ENCODE measurements around the gene MTG1.
"Not testable (repeated sequence)": the region's sequence is repeated elsewhere in the genome, so short reads cannot be mapped to it uniquely, and the experiment has no call there.

MTG1 gene

GRCh38 chr10:133379152-133379800 lies 14.7 kb upstream of the MTG1 start, which contains the start of gene PAOX:
Gene PAOX (plus strand): TSS chr10:133379262. CDS start chr10:133379317, 55 bp downstream.
- no peak for FAIRE-seq

DNA sequence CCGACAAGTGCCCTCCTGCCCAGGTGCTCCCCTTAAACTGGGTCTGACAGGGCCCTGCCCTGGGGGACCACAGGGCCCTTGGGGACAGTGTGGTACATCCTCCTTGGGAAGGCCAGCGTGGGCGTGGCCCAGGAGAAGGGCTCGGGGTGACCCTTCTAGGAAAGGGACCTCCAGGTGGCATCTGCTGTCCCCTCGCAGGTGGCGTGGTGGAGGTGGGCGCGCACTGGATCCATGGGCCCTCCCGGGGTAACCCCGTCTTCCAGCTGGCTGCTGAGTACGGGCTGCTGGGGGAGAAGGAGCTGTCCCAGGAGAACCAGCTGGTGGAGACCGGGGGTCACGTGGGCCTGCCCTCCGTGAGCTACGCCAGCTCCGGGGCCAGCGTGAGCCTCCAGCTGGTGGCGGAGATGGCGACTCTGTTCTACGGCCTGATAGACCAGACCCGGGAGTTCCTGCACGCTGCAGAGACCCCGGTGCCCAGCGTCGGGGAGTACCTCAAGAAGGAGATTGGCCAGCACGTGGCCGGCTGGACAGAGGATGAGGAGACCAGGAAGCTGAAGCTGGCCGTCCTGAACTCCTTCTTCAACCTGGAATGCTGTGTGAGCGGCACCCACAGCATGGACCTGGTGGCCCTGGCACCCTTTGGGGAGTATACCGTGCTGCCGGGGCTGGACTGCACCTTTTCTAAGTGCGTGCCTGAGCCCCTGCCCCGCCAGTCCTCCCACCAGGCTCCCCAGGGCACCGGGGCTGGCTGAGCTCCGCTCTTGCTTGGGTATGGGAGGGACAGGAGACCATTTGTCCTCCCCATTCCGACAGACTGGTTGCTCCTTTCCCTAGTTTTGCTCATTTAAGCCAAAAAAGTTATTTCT lies 13.9 kb upstream of the MTG1 start:
- no peak for FAIRE-seq

- no peak for FAIRE-seq
Observed at GRCh38 chr10:133381036-133381435, 12.9 kb upstream of the MTG1 start.

GRCh38 chr10:133383551-133383950 lies 10.4 kb upstream of the MTG1 start:
- FAIRE-seq, result no peak

DNA sequence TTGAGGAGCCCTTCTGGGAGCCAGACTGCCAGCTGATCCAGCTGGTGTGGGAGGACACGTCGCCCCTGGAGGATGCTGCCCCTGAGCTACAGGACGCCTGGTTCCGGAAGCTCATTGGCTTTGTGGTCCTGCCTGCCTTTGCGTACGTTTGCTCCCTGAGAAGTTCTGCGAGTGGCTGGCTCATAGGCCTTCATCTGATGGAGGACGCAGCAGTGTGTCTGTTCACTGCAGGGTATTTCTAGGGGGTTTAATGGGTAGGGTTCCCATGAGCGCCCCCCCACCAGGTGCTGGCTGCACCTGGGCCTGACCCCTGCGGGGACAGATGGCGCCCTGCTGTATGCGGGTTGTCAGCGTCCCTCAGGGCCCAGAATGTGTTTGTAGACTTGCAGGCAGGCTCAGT lies 9.9 kb upstream of the MTG1 start:
- no peak for FAIRE-seq

DNA sequence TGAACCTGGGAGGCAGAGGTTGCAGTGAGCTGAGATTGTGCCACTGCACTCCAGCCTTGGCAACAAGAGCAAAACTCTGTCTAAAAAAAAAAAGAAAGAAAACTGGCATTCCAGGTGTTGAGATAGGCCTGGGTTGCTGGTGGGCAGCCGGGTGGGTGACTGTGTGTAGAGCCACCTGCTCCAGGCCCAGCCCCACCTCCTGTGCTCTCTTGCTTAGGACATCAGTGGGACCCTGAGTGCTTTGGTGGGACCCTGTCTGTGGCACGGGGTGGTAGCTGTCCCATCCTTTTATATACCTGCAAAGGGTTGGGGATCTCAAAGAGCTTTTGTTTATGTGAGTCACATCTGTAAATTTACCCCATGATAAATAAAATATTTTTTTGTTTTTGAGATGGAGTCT lies 8.7 kb upstream of the MTG1 start:
- FAIRE-seq, result no peak

DNA sequence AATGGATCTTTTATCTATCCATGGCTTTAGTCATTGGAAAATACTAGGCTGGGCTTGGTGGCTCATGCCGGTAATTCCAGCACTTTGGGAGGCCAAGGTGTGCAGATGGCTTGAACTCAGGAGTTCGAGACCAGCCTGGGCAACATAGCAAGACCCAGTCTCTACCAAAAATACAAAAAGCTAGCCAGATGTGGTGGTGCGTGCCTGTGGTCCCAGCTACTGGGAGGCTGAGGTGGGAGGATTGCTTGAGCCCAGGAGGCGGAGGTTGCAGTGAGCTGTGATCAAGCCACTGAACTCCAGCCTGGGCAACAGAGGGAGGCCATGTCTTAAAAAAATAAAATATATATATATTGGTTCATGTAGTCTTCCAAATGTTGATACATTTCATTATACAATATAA lies 7.0 kb upstream of the MTG1 start:
- not testable (repeated sequence) for FAIRE-seq

- no peak for FAIRE-seq
Observed at GRCh38 chr10:133388236-133388972, 5.6 kb upstream of the MTG1 start.

DNA sequence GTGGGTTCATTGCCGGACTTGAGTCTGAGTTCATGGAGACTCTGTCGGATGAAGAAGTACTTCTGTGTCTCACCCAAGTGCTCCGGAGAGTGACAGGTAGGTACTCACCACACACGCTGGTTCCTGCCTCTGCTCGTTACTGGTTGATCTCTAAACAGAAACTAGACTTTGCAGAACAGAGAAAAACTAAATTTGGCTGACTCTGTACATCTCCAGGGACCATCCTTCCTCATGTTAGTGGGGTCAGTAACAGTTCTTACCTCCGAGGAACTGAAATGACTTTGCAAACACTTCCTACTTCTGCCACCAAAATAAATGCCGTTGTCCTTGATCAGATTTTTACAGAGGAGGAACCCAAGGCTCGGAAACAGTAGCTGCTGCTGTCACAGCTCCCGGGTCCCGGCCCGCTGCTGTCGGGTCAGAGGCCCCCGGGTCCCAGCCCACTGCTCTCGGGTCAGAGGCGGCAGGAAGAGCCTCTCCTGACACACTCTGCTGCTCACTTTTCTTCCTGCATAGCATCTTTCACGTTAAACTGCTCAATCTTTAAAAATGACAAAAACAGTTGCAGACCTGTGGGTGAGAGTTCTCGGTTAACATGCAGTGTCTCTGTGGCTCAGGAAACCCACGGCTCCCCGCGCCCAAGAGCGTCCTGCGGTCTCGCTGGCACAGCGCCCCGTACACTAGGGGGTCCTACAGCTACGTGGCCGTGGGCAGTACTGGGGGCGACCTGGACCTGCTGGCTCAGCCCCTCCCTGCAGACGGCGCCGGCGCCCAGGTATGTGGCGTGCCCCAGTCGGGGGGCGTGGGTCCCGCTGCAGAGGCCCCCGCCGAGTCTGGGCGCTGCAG lies 4.8 kb upstream of the MTG1 start:
- FAIRE-seq, result no peak

DNA sequence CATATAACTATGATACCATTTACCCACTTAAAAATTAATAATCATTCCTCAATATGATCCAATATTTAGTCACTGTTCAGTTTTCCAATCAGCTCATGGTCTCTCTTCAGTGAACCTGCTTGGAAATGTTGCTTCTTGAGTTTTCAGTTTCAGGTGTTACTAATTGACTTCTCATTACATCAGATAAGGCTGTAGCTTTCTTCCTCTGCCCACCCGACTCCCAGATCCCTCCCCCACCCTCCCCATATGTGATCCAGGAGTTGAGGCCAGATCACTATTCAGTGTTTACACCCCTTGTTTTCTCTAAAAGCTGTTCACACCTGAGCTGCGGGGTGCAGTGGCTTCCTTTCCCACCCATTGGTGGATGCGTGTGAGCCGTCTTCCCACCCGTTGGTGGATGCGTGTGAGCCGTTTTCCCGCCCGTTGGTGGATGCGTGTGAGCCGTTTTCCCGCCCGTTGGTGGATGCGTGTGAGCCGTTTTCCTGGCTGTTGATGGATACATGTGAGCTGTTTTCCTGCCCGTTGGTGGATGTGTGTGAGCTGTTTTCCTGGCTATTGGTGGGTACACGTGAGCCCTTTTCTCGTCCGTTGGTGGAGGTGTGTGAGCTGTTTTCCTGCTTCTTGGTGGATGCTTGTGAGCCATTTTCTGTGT lies 3.2 kb upstream of the MTG1 start:
- FAIRE-seq, result no peak

DNA sequence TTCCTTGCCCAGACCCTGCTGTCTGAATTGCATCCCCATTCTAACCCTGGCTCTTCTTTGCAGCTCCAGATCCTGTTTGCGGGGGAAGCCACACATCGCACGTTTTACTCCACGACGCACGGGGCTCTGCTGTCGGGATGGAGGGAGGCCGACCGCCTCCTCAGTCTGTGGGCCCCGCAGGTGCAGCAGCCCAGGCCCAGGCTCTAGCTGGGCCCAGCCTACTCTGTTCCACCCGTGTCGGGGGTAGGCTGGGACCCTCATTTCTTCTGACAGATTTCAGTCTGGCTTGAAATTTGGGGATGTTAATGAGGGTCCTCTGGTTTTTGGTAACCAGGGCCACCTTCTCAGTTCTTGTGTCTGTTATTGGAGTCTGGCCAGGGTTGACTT lies 2.7 kb upstream of the MTG1 start:
- no peak for FAIRE-seq

DNA sequence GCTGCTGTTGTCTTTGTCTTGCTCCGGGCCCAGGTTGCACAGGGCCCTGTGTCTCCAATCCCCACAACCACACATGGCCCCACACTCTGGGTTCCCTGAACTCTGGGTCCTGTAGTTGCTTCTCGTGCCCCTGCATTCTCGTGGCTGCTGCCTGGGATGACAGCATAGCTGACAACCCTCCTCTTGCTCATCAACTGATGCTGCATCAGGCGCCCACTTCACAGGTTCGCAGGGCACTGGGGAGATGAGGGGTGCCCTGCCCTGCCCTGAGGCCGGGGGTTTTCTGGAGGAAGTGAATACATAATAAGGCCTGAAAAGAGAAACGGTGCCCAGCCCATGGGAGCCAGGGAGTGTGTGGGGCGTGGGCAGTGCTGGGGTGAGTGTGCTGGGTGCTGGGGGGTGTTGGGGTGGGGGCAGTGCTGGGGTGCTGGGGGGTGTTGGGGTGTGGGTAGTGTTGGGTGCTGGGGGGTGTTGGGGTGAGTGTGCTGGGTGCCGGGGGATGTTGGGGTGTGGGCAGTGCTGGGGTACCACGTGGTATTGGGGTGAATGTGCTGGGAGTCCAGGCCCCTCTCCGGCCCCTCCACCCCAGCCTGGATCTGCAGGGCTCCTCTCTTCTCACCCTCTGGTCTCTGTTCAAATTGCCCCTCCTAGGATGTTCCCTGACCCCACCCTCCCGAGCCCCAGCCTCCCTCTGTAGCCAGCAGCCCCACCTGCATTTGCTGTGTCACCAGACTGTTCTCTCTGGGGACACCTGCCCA lies 2.0 kb upstream of the MTG1 start:
- FAIRE-seq, result no peak

- FAIRE-seq, result peak; percentile 29
Observed at GRCh38 chr10:133393401-133394063, 425 bp upstream of the MTG1 start.

DNA sequence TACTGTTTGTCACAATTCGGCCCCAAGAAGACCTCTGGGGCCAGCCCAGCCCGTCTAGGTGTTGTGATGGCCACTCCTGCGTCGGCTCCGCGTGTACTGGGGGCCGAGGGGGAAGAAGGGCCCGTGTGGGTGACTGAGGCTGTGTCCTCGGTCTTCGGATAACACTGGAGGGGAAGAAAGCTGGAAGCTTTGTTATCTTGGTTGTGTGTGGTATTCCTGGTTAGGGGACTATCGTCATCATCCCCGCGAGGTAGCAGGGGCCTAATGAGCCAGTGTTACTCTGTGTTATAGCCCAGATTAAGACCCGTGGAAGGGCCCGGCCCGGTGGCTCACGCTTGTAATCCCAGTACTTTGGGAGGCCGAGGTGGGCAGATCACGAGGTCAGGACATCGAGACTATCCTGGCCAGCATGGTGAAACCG lies 854 bp downstream of the MTG1 start:
- FAIRE-seq, result no peak

GRCh38 chr10:133396035-133396624 lies 2.2 kb downstream of the MTG1 start:
- FAIRE-seq, result no peak

GRCh38 chr10:133397938-133398337 lies 4.0 kb downstream of the MTG1 start:
- no peak for FAIRE-seq

- FAIRE-seq, result no peak
Observed at GRCh38 chr10:133399123-133399601, 5.2 kb downstream of the MTG1 start.

DNA sequence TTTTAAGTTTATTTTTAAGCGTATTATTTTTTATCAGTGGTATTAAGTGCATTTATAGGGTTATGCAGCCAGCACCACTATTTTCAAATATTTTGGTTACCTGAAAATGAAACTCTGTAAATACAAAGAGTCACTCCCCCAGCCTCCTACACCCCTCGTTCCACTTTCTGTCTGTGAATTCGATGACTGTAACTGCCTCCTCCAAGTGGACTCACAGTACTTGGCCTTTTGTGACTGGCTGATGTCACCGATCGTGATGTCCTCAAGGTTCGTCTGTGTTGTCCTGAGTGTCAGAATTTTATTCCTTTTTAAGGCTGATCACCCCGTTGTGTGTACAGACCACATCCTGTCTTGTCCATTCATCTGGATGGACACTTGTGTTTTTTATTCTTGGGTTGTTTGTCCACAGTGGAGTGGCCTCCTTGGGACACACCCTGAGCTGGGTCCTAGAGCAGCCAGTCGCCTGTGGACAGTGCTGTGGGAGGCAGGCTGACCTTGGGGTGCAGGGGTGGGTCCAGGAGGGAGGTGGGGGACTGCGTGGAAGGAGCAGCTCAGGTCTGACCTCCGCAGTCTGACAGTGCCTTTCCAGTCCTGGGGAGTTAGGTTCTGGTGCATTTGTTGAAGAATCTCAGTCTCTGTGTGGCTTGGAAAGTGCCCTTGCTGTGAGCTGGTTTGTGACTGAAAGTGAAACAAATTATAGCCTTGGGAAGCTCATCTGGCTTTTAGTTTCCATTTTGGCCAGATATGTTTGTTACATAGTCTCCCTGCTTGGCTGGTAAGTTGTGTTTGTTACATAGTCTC lies 6.9 kb downstream of the MTG1 start:
- no peak for FAIRE-seq

DNA sequence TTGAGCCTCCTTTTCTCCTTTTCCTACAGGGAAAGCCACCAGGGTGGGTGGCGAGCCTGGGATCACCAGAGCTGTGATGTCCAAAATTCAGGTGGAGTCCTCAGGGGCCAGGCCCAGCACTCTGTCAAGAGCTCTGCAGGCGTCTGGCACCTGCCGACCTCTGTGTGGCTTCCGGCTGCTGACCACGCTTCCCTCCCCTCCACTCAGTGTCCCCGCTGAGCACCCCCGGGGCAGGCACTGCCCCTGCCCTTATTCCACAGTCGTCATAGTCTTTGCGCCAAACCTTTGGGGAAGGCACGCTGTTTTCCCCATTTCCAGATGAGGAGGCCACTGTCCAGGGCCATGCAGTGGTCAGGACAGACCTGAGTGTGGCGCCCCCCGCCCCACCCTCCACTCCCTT lies 7.5 kb downstream of the MTG1 start:
- FAIRE-seq, result no peak
